ENCODE measurements around the gene SNX22. TPM values are rescaled to one million over a fixed set of nuclear protein-coding genes. Genes with fewer than 3 reads are reported as not detected.

Gene SNX22

DNA sequence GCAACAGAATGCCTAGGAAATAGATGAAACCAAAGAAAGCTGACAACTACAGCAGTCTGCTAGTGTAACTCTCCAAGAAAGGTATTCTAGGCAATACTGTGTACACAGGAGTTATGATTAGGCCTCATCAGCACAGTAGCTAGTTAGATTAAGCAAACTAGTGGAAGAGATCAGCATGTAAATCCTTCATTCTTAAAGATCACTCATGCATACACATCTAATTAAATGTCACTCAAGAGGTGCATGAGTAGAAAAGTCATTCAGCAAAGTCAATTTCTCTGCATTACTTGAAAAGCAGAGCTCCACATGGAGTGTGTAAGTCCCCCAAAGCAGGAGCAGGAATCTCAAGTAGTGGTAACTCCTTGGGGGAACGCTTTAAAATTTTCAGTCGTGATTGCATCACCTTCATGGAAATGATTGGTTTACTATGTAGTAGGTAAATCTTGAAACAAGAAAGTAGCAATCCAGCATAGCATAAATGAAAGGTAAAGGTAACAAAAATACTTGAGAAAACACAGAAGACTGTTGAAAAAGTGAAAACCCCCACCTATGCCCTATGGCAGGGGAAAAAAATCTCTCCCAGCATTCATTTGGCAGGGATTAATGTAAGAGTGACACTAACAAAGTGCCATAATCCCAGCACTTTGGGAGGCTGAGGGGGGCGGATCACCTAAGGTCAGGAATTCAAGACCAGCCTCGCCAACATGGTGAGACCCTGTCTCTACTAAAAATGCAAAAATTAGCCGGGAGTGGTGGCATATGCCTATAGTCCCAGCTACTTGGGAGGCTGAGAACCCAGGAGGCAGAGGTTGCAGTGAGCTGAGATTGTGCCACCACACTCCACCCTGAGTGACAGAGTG is 40.7 kb downstream of the SNX22 start:
- Histone ChIP-seq H3K4me1 (ENCODE audit: control insufficient read depth, insufficient read depth, low read length) (no peaks in the 10 kb centered on the region), H3K4me2 (ENCODE audit: low read length) (no peak overlapping the region), H3K9me3 (replicated peaks; ENCODE audit: low read length) (no peaks in the 10 kb centered on the region), H3K27me3 (ENCODE audit: control insufficient read depth, insufficient read depth, low read length) (no peaks in the 10 kb centered on the region), H3K4me3 (ENCODE audit: low read length) (no peak overlapping the region), H3K36me3 (ENCODE audit: insufficient read depth, low read length) (peaks cover 20% of the 10 kb centered on the region), H3K9ac (ENCODE audit: low read depth, low read length) (no peak overlapping the region)

DNA sequence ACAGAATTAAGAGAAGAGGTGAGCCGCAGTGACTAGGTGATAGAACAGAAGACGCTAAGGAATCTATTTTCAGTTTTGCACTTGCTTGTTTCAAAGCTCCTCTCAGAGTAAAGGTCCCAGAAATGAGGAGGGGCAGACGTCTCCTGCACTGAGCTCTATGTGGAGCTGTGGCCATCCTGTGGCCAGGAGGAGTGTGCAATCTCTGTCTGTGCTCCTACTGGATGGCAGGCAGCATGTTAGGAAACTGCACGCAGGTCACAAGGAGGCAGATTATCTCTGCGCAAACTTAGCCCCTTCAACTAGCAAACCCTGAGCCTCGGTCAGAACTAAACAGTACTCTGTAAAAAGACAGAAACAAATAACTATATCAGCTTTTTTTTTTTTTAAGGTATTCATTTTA is 42.4 kb downstream of the SNX22 start:
- peaks cover 14% of the 10 kb centered on the region for H3K36me3 ChIP-seq (ENCODE audit: insufficient read depth, low read length)
- H3K4me2 ChIP-seq (ENCODE audit: low read length): no peak overlapping the region
- no peaks in the 10 kb centered on the region for H3K9me3 ChIP-seq (replicated peaks; ENCODE audit: low read length)
- H3K4me3 ChIP-seq (ENCODE audit: low read length): no peak overlapping the region
- no peak overlapping the region for H3K9ac ChIP-seq (ENCODE audit: low read depth, low read length)
- H3K4me1 ChIP-seq (ENCODE audit: control insufficient read depth, insufficient read depth, low read length): no peaks in the 10 kb centered on the region
- H3K27me3 ChIP-seq (ENCODE audit: control insufficient read depth, insufficient read depth, low read length): no peaks in the 10 kb centered on the region

DNA sequence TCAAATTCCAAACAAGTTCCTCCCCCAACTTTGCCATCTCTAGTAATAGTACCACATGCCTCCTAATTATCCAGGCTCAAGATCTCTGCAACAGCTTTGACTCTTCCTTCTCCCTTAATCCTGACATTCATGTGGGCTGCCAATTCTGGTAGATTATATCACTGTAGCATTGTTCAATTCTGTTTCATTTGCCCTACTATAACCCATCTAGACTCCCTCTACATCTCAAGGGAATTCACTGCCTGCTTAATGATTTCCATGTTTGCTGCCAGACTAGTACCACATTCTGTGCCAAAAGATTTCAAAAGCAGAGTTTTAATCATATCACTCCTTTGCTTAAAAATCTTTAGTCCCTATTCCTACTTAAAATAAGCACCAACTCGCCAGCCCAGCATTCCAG is 45.9 kb downstream of the SNX22 start:
- H3K4me3 ChIP-seq (ENCODE audit: low read length): no peak overlapping the region
- H3K27me3 ChIP-seq (ENCODE audit: control insufficient read depth, insufficient read depth, low read length): no peaks in the 10 kb centered on the region
- H3K9ac ChIP-seq (ENCODE audit: low read depth, low read length): no peak overlapping the region
- H3K9me3 ChIP-seq (replicated peaks; ENCODE audit: low read length): no peaks in the 10 kb centered on the region
- H3K4me2 ChIP-seq (ENCODE audit: low read length): no peak overlapping the region
- peaks cover 21% of the 10 kb centered on the region for H3K36me3 ChIP-seq (ENCODE audit: insufficient read depth, low read length)
- no peaks in the 10 kb centered on the region for H3K4me1 ChIP-seq (ENCODE audit: control insufficient read depth, insufficient read depth, low read length)

DNA sequence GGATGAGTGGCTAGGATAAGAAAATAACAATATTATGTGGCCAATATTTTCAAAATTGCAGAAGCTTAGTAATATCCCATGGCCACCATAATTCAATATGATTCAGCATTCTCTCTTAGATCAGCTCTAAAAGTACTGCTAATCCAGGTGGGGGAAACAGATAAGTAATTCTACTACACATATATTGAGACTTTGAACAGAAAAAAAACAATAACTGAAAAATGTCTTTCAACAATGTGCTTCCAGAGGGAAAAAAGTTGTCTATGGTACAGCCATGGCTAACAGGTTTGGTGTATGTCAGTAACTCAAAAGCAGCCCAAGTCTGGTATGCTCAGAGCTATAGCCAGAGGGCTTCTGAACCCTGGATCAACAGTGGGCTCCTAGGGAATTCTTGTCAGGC is 53.7 kb downstream of the SNX22 start:
- Histone ChIP-seq H3K4me3 (ENCODE audit: low read length) (no peak overlapping the region), H3K36me3 (ENCODE audit: insufficient read depth, low read length) (peaks cover 26% of the 10 kb centered on the region), H3K4me2 (ENCODE audit: low read length) (no peak overlapping the region)

More for the DNA sequence above, 53.7 kb downstream of the SNX22 start:
- Histone ChIP-seq H3K4me1 (ENCODE audit: control insufficient read depth, insufficient read depth, low read length) (no peaks in the 10 kb centered on the region), H3K27me3 (ENCODE audit: control insufficient read depth, insufficient read depth, low read length) (no peaks in the 10 kb centered on the region), H3K9ac (ENCODE audit: low read depth, low read length) (no peak overlapping the region), H3K9me3 (replicated peaks; ENCODE audit: low read length) (no peaks in the 10 kb centered on the region)

Small RNAs within 50 kb of the gene (small RNA-seq; reads per million reads assigned to genes)
- not detected for gene RF00019
